H1 (cell line): ENCODE data around the gene TCF4. TPM values are rescaled to one million over a fixed set of nuclear protein-coding genes. Genes with fewer than 3 reads are reported as not detected.

Experiments
- MAFK ChIP-seq: IDR thresholded peaks from 2 replicates; pipeline ENCODE4 v1.6.1; 2012; ENCODE audit warnings: low read depth, mild to moderate bottlenecking, improper control_type of control experiment, low read length
- SP4 ChIP-seq: IDR thresholded peaks from 2 replicates; pipeline ENCODE4 v1.6.1; 2012; ENCODE audit warnings: low read length, inconsistent platforms
- YY1 ChIP-seq: IDR thresholded peaks from 2 replicates; pipeline ENCODE4 v1.6.1; 2011; ENCODE audit warnings: low read depth, mild to moderate bottlenecking, low read length
- polyA plus RNA-seq, 7 experiments: library from polyadenylated mRNA; depleted of rRNA in 3 of 7; stranded (reverse) in 5 of 7; unstranded in 2 of 7; fragments of >200 nt in 5 of 7; fragments of 200-250 nt in 2 of 7; gene quantifications; 1 replicate in 5 of 7; 2 replicates in 1 of 7; 4 replicates in 1 of 7; pipeline versions ENCODE4 v1.2.1 to v1.2.3, GENCODE V29; 2011 to 2013; ENCODE audit warnings: missing spikeins in 2 of 7, mixed read lengths in 2 of 7
- total RNA-seq: library from RNA; stranded (reverse); fragmentation: NEBNext Ultra II Directional; extraction: Animal tissue kit (Norgen Biotek cat#: 25700); gene quantifications from 2 replicates; pipeline ENCODE4 v1.2.1, GENCODE V29; 2021
- TF ChIP-seq, protein P1 (sequence below): fragments of 300-600 bp; sonication (generic); IDR thresholded peaks from 2 replicates; pipeline ENCODE4 v1.7.1; 2012; ENCODE audit warnings: low read length, moderate library complexity, mild to moderate bottlenecking, inconsistent platforms; ENCODE audit not compliant: insufficient replicate concordance

The TCF4 gene
- total and polyA plus RNA-seq, 2 of the 8 experiments (the other 6 are each of a cell fraction or from before 2014, with no cell fraction given), result 59.3 to 118 TPM

DNA sequence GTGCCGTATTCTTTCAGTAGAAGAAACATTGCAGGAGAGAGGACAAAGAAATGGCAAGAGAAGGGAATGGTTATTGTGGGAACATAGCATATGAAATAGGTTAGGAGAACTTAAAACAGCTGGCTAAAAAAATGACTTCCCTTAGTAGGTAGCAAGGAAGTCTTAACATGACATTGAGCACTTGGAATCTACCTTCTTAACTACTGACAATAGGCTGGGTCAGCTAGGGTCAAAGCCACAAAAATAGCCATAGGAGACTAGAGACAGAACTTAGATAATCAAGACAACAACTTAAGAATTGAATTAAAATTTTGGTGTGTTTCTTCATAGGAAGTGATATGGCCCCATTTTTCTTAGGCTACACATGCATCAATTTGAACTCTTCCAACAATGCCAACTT is 227.9 kb downstream of the TCF4 start (continued):
- TF ChIP-seq, protein P1, sequence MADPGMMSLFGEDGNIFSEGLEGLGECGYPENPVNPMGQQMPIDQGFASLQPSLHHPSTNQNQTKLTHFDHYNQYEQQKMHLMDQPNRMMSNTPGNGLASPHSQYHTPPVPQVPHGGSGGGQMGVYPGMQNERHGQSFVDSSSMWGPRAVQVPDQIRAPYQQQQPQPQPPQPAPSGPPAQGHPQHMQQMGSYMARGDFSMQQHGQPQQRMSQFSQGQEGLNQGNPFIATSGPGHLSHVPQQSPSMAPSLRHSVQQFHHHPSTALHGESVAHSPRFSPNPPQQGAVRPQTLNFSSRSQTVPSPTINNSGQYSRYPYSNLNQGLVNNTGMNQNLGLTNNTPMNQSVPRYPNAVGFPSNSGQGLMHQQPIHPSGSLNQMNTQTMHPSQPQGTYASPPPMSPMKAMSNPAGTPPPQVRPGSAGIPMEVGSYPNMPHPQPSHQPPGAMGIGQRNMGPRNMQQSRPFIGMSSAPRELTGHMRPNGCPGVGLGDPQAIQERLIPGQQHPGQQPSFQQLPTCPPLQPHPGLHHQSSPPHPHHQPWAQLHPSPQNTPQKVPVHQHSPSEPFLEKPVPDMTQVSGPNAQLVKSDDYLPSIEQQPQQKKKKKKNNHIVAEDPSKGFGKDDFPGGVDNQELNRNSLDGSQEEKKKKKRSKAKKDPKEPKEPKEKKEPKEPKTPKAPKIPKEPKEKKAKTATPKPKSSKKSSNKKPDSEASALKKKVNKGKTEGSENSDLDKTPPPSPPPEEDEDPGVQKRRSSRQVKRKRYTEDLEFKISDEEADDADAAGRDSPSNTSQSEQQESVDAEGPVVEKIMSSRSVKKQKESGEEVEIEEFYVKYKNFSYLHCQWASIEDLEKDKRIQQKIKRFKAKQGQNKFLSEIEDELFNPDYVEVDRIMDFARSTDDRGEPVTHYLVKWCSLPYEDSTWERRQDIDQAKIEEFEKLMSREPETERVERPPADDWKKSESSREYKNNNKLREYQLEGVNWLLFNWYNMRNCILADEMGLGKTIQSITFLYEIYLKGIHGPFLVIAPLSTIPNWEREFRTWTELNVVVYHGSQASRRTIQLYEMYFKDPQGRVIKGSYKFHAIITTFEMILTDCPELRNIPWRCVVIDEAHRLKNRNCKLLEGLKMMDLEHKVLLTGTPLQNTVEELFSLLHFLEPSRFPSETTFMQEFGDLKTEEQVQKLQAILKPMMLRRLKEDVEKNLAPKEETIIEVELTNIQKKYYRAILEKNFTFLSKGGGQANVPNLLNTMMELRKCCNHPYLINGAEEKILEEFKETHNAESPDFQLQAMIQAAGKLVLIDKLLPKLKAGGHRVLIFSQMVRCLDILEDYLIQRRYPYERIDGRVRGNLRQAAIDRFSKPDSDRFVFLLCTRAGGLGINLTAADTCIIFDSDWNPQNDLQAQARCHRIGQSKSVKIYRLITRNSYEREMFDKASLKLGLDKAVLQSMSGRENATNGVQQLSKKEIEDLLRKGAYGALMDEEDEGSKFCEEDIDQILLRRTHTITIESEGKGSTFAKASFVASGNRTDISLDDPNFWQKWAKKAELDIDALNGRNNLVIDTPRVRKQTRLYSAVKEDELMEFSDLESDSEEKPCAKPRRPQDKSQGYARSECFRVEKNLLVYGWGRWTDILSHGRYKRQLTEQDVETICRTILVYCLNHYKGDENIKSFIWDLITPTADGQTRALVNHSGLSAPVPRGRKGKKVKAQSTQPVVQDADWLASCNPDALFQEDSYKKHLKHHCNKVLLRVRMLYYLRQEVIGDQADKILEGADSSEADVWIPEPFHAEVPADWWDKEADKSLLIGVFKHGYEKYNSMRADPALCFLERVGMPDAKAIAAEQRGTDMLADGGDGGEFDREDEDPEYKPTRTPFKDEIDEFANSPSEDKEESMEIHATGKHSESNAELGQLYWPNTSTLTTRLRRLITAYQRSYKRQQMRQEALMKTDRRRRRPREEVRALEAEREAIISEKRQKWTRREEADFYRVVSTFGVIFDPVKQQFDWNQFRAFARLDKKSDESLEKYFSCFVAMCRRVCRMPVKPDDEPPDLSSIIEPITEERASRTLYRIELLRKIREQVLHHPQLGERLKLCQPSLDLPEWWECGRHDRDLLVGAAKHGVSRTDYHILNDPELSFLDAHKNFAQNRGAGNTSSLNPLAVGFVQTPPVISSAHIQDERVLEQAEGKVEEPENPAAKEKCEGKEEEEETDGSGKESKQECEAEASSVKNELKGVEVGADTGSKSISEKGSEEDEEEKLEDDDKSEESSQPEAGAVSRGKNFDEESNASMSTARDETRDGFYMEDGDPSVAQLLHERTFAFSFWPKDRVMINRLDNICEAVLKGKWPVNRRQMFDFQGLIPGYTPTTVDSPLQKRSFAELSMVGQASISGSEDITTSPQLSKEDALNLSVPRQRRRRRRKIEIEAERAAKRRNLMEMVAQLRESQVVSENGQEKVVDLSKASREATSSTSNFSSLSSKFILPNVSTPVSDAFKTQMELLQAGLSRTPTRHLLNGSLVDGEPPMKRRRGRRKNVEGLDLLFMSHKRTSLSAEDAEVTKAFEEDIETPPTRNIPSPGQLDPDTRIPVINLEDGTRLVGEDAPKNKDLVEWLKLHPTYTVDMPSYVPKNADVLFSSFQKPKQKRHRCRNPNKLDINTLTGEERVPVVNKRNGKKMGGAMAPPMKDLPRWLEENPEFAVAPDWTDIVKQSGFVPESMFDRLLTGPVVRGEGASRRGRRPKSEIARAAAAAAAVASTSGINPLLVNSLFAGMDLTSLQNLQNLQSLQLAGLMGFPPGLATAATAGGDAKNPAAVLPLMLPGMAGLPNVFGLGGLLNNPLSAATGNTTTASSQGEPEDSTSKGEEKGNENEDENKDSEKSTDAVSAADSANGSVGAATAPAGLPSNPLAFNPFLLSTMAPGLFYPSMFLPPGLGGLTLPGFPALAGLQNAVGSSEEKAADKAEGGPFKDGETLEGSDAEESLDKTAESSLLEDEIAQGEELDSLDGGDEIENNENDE, result no peak
- TF ChIP-seq SP4 (no peak), MAFK (no peak), YY1 (no peak)
